Measurements from ENCODE around the gene BHLHA15. TPM values are rescaled to one million over a fixed set of nuclear protein-coding genes. Genes with fewer than 3 reads are reported as not detected.

Gene BHLHA15
- total and polyA plus RNA-seq, 12 donors = 0.57 to 3.6 (median 1.6) TPM; not detected in 8

- peak in 1 of 7 donors; percentile 6 for DNase-seq
- Histone ChIP-seq H3K27me3 (no peaks in the 10 kb centered on the region), H3K27ac (no peak overlapping the region), H3K9me3 (replicated peaks in 1 of 3) (no peaks in the 10 kb centered on the region), H3K36me3 (replicated peaks in 1 of 2) (peaks cover 0 to 14% of the 10 kb centered on the region in 2 donors), H3K4me1 (replicated peaks in 1 of 2) (no peaks in the 10 kb centered on the region), H3K4me3 (no peak overlapping the region)
- 94 to 98% (median 96%) methylated on average over 25 to 34 of the region's 34 CpGs; no CpG with 5 or more reads in 1 of the 4 donors for WGBS, 4 donors
- intact Hi-C loops (cut with DNase I) = no loop called here
- TF ChIP-seq POLR2A (IDR thresholded peaks at IDR 0.05) = no peak
- no peak for TF ChIP-seq CTCF (IDR thresholded peaks at IDR 0.05)
These were observed 10.6 kb downstream of the BHLHA15 start for GRCh38 chr7:98221611-98222532.

- intact Hi-C loops (cut with DNase I) = no loop called here
- H3K9me3 ChIP-seq (replicated peaks in 1 of 3) = no peaks in the 10 kb centered on the region
- TF ChIP-seq POLR2A (IDR thresholded peaks at IDR 0.05) (no peak), CTCF (IDR thresholded peaks at IDR 0.05) (no peak)
- H3K4me3 ChIP-seq = no peak overlapping the region
- no peaks in the 10 kb centered on the region for H3K27me3 ChIP-seq
- H3K27ac ChIP-seq = no peak overlapping the region
- DNase-seq = peak in 1 of 7 donors; percentile 3
- peaks cover 0 to 10% of the 10 kb centered on the region in 2 donors for H3K36me3 ChIP-seq (replicated peaks in 1 of 2)
- WGBS, 4 donors = 93 to 98% (median 95%) methylated on average over 3 to 30 of the region's 30 CpGs; no CpG with 5 or more reads in 1 of the 4 donors
- H3K4me1 ChIP-seq (replicated peaks in 1 of 2) = no peaks in the 10 kb centered on the region
These were observed 11.4 kb downstream of the BHLHA15 start for GRCh38 chr7:98222533-98223195.

- no peak overlapping the region for H3K27ac ChIP-seq
- H3K36me3 ChIP-seq (replicated peaks in 1 of 2) = peaks cover 0 to 10% of the 10 kb centered on the region in 2 donors
- no peaks in the 10 kb centered on the region for H3K4me1 ChIP-seq (replicated peaks in 1 of 2)
- TF ChIP-seq CTCF (IDR thresholded peaks at IDR 0.05) = no peak
- TF ChIP-seq POLR2A (IDR thresholded peaks at IDR 0.05) = no peak
- no peak overlapping the region for H3K4me3 ChIP-seq
- intact Hi-C loops (cut with DNase I) = no loop called here
- no peak for DNase-seq
- H3K27me3 ChIP-seq = no peaks in the 10 kb centered on the region
- H3K9me3 ChIP-seq (replicated peaks in 1 of 3) = no peaks in the 10 kb centered on the region
- WGBS, 4 donors = 85 to 92% (median 89%) methylated on average over 11 to 15 of the region's 15 CpGs
These were observed 12.2 kb downstream of the BHLHA15 start for GRCh38 chr7:98223351-98223897.
